Parathyroid adenoma (tissue), 2 donors: ENCODE results near the gene ZNF438.

Experiments used
- H2AFZ ChIP-seq: fragments of 300-600 bp; sonication (generic); one replicate; pipeline ENCODE4 v1.7.0; 2017; ENCODE audit warnings: antibody characterized with exemption, mild to moderate bottlenecking
- H3K27ac ChIP-seq: fragments of 300-600 bp; sonication (generic); one replicate; pipeline ENCODE4 v1.7.0; 2017
- H3K27me3 ChIP-seq: fragments of 300-600 bp; sonication (generic); one replicate; pipeline ENCODE4 v1.7.0; 2017; ENCODE audit warnings: low read length; ENCODE audit not compliant: control insufficient read depth, insufficient read depth
- H3K36me3 ChIP-seq: fragments of 300-600 bp; sonication (generic); one replicate; pipeline ENCODE4 v1.7.0; 2017; ENCODE audit warnings: low read length; ENCODE audit not compliant: control insufficient read depth, insufficient read depth
- H3K4me1 ChIP-seq: fragments of 300-600 bp; sonication (generic); one replicate; pipeline ENCODE4 v1.7.0; 2017; ENCODE audit warnings: control low read depth
- H3K4me2 ChIP-seq: fragments of 300-600 bp; sonication (generic); one replicate; pipeline ENCODE4 v1.7.0; 2017; ENCODE audit warnings: low read length
- H3K4me3 ChIP-seq: fragments of 300-600 bp; sonication (generic); one replicate; pipeline ENCODE4 v1.7.0; 2017; ENCODE audit warnings: low read depth, low read length
- H3K79me2 ChIP-seq: fragments of 300-600 bp; sonication (generic); one replicate; pipeline ENCODE4 v1.7.0; 2017; ENCODE audit warnings: control low read depth
- H3K9ac ChIP-seq: fragments of 300-600 bp; sonication (generic); one replicate; pipeline ENCODE4 v1.7.0; 2017; ENCODE audit warnings: mild to moderate bottlenecking
- H3K9me3 ChIP-seq: fragments of 300-600 bp; sonication (generic); one replicate; pipeline ENCODE4 v1.7.0; 2017; ENCODE audit warnings: low read length; ENCODE audit not compliant: control insufficient read depth
- CTCF ChIP-seq: fragments of 300-600 bp; sonication (generic); IDR thresholded peaks from one replicate; pipeline ENCODE4 v1.7.0; 2017; ENCODE audit warnings: antibody characterized with exemption, mild to moderate bottlenecking
- donor health status: primary hyperparathyroidism.

ZNF438 gene

DNA sequence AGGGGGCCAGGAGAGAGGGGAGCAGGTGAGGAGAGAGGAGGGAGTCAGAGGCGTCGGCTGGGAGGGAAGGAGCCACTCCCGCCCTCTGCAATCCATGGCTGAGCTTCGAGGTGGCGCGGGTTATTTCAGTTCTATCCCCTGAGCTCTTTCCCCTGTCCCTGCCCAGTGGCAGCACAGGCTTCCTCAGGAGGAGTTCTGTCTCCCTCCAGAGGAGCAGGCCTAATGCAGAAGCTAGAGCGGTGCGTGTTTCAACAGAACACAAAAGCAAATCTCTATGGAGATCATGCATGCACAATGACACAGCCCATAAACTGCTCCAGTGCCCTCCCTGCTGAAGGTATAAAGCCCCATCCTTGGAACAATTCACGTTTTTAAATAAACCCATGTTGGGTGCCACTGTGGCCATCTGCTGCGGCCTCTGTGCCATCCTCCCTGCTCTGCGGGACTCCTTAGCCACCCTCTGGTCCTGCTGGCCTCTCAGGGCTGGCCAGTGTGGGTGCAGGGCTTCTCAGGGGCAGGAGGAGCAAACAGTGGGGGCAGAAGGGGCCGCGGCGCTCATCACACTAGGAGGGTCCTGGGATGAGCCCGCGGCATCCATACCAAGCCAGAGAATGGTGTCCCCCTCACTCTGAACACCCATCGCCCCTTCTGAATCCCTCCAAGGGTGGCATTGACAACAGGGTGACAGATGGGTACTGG lies 209.5 kb downstream of the ZNF438 start:
- no peak overlapping the region for H2AFZ ChIP-seq
- no peak for TF ChIP-seq CTCF
- H3K36me3 ChIP-seq: no peaks in the 10 kb centered on the region
- H3K4me2 ChIP-seq: no peak overlapping the region
- H3K79me2 ChIP-seq: no peaks in the 10 kb centered on the region
- no peak overlapping the region for H3K27ac ChIP-seq
- H3K9ac ChIP-seq: no peak overlapping the region
- no peaks in the 10 kb centered on the region for H3K9me3 ChIP-seq
- peaks cover 7% of the 10 kb centered on the region for H3K4me1 ChIP-seq
- H3K4me3 ChIP-seq: no peak overlapping the region
- H3K27me3 ChIP-seq: no peaks in the 10 kb centered on the region

DNA sequence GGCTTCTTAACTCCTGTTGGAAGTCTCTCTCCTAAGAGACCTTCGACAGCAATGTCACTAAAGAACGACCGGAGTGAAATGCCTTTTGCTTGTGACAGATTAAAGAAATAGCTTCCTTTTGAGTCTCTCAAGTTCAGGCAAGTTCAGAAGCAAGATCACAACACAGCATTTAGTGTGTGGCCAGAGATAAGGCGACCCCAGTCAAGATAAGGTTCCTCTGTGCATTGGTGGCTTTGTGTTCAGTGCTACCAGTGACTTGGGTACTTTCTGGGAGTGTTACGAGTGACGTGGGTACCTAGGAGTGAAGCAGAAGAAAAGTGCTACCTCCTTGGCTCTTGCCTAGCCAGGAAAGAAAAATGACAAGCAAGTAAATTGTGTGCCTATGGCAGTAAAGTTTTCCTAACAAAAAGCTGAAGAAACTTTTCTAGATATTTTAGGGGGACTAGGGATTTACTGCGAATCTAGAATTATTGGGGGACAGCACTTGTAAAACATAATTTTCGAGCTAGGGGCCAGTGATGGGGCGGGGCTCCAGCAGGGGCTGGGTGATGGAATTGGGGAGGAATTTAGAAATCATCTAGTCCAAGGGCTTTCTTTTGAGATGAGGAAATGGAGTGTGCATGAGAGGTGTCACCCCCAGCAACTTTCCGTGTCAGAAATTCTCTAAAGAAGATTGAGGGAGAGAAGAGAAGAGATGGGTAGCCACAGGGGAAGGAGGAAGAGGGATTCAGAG lies 210.2 kb downstream of the ZNF438 start:
- no peak overlapping the region for H2AFZ ChIP-seq
- no peaks in the 10 kb centered on the region for H3K27me3 ChIP-seq
- TF ChIP-seq CTCF: no peak
- no peak overlapping the region for H3K4me2 ChIP-seq
- H3K36me3 ChIP-seq: no peaks in the 10 kb centered on the region
- H3K27ac ChIP-seq: no peak overlapping the region
- no peak overlapping the region for H3K4me3 ChIP-seq
- H3K4me1 ChIP-seq: peaks cover 7% of the 10 kb centered on the region
- H3K9me3 ChIP-seq: no peaks in the 10 kb centered on the region
- no peak overlapping the region for H3K9ac ChIP-seq
- H3K79me2 ChIP-seq: no peaks in the 10 kb centered on the region

GRCh38 chr10:30820261-30820991 lies 211.2 kb downstream of the ZNF438 start:
- Histone ChIP-seq H3K27ac (no peak overlapping the region), H2AFZ (no peak overlapping the region), H3K79me2 (no peaks in the 10 kb centered on the region), H3K4me1 (peaks cover 7% of the 10 kb centered on the region), H3K4me3 (no peak overlapping the region), H3K27me3 (no peaks in the 10 kb centered on the region), H3K36me3 (no peaks in the 10 kb centered on the region), H3K4me2 (no peak overlapping the region), H3K9ac (no peak overlapping the region), H3K9me3 (no peaks in the 10 kb centered on the region)
- TF ChIP-seq CTCF: no peak

DNA sequence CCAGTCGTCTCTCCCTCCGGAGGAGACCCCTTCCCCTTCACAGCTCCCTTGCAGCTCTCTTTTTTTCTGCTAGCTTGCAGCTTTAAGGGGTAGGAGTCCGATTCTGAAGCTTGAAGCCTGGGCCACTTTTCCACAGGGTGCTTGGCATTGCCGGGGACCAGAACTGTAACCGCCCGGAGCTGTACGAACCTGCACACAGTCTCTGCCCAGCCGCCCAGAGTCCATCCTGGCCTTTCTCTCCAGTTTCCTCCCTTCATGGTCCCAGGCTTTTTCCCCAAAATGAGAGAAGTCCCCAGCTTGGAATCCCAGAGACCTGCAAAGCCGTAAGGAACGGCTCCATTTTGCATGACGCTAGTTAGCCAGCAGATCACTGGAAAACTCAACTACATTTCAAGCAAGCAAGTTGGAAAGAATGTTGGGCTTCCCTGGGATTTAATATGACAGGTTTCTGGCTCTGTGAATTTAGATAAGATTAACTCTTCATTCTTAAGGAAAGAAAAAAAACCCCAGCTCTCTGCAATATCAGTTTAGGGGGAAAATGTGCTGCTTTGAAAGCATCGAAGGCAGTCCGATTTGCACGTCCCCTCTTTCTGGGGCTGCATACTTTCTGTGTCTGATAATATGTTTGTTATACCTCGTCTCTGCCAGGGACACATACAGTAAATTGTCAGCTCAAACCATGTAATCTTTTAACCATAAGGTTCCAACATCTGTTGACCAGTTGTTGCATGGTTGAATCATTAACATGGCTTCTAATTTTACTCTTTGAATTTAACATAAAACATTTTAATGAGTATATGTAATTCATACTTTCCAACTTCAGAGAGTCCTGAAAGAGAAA lies 212.1 kb downstream of the ZNF438 start:
- no peak overlapping the region for H3K27ac ChIP-seq
- H2AFZ ChIP-seq: no peak overlapping the region
- H3K4me3 ChIP-seq: no peak overlapping the region
- no peaks in the 10 kb centered on the region for H3K79me2 ChIP-seq
- no peaks in the 10 kb centered on the region for H3K27me3 ChIP-seq
- H3K4me2 ChIP-seq: no peak overlapping the region
- H3K9me3 ChIP-seq: no peaks in the 10 kb centered on the region
- H3K4me1 ChIP-seq: peaks cover 7% of the 10 kb centered on the region
- no peak overlapping the region for H3K9ac ChIP-seq
- no peak for TF ChIP-seq CTCF
- no peaks in the 10 kb centered on the region for H3K36me3 ChIP-seq
